ENCODE data around the gene CCDC200.
"Not testable (repeated sequence)": the region's sequence is repeated elsewhere in the genome, so short reads cannot be mapped to it uniquely, and the experiment has no call there.

The CCDC200 gene

GRCh38 chr17:43211480-43212402, 16.7 kb downstream of the CCDC200 start, which contains the start of gene TMEM106A (continued):
- TF ChIP-seq PATZ1 (CRISPR knock-in tag; IDR thresholded peaks at IDR 0.05; ENCODE audit: borderline replicate concordance): no peak
- no peak for TF ChIP-seq TSHZ2 (CRISPR knock-in tag; IDR thresholded peaks at IDR 0.05)
- no peak for TF ChIP-seq RARB (CRISPR knock-in tag; IDR thresholded peaks at IDR 0.05)
- no peak for TF ChIP-seq POU6F1 (CRISPR knock-in tag; IDR thresholded peaks at IDR 0.05; ENCODE audit: borderline replicate concordance, low read depth)

GRCh38 chr17:43211123-43211479, 17.3 kb downstream of the CCDC200 start:
- TF ChIP-seq CSDC2 (CRISPR knock-in tag; IDR thresholded peaks at IDR 0.05) (no peak), BACH2 (CRISPR knock-in tag; IDR thresholded peaks at IDR 0.05; ENCODE audit: borderline replicate concordance) (no peak), PPARA (CRISPR knock-in tag; IDR thresholded peaks at IDR 0.05; ENCODE audit: borderline replicate concordance) (no peak), CREB5 (CRISPR knock-in tag; IDR thresholded peaks at IDR 0.05; ENCODE audit: low read depth) (no peak), ZNF70 (CRISPR knock-in tag; IDR thresholded peaks at IDR 0.05) (no peak), RARB (CRISPR knock-in tag; IDR thresholded peaks at IDR 0.05) (no peak), ZFP30 (CRISPR knock-in tag; IDR thresholded peaks at IDR 0.05) (no peak), ESRRG (CRISPR knock-in tag; IDR thresholded peaks at IDR 0.05) (no peak), ZNF8 (CRISPR knock-in tag; IDR thresholded peaks at IDR 0.05) (no peak)
- no peak for ATAC-seq

- ATAC-seq: no peak
- TF ChIP-seq ZNF8 (CRISPR knock-in tag; IDR thresholded peaks at IDR 0.05) (no peak), PATZ1 (CRISPR knock-in tag; IDR thresholded peaks at IDR 0.05; ENCODE audit: borderline replicate concordance) (no peak), BACH2 (CRISPR knock-in tag; IDR thresholded peaks at IDR 0.05; ENCODE audit: borderline replicate concordance) (no peak), ZNF70 (CRISPR knock-in tag; IDR thresholded peaks at IDR 0.05) (no peak), ZFP30 (CRISPR knock-in tag; IDR thresholded peaks at IDR 0.05) (no peak), TCF4 (CRISPR knock-in tag; IDR thresholded peaks at IDR 0.05; ENCODE audit: borderline replicate concordance) (no peak), ZC3H10 (CRISPR knock-in tag; IDR thresholded peaks at IDR 0.05) (no peak), ARNTL (CRISPR knock-in tag; IDR thresholded peaks at IDR 0.05; ENCODE audit: borderline replicate concordance, low read depth) (no peak), RARB (CRISPR knock-in tag; IDR thresholded peaks at IDR 0.05) (no peak), ZFP3 (CRISPR knock-in tag; IDR thresholded peaks at IDR 0.05) (no peak)
Observed at GRCh38 chr17:43210576-43210975, 17.8 kb downstream of the CCDC200 start.

GRCh38 chr17:43203013-43203412, 25.4 kb downstream of the CCDC200 start:
- ATAC-seq: not testable (repeated sequence)

All from SK-N-SH treated with all-trans-retinoic acid at 6 μM for 48 hours (cell line).